H1 (cell line): ENCODE measurements around the gene ZNF101. TPM values are rescaled to one million over a fixed set of nuclear protein-coding genes. Genes with fewer than 3 reads are reported as not detected.

ENCODE experiments used
- CTCF ChIA-PET: fragments of 300-600 bp; sonication (Branson Sonifier 250); formaldehyde crosslinking; loops from one replicate; lab custom pipeline; 2021; ENCODE audit not compliant: partially characterized antibody; lab: Charles Lee
- POLR2A ChIA-PET: fragments of 300-600 bp; sonication (Branson Sonifier 250); formaldehyde crosslinking; loops from one replicate; lab custom pipeline; 2021; ENCODE audit warnings: inconsistent platforms; ENCODE audit not compliant: partially characterized antibody; lab: Charles Lee
- DNase-seq, 2 experiments: peaks; one replicate each; pipeline versions ENCODE4 v3.0.0 to v3.0.0-alpha.2; 2010 to 2022; ENCODE audit warnings: low spot score in 2 of 2, low read depth in 1 of 2, mixed read lengths in 1 of 2
- FAIRE-seq: peaks from 2 replicates; lab custom pipeline; 2011; peaks lifted over from hg19 to GRCh38; lab: Jason Lieb, UNC
- H2AFZ ChIP-seq: 2 replicates; pipeline ENCODE4 v1.8.1; 2012; ENCODE audit warnings: low read length, inconsistent platforms
- H2AK5ac ChIP-seq: 2 replicates; pipeline ENCODE4 v1.6.1; 2013; ENCODE audit warnings: low read depth, low read length
- H2BK120ac ChIP-seq: replicated peaks from 2 replicates; pipeline ENCODE3; 2013; ENCODE audit warnings: low read depth, low read length, inconsistent platforms
- H2BK12ac ChIP-seq: 2 replicates; pipeline ENCODE4 v1.6.1; 2013; ENCODE audit warnings: low read depth, low read length
- H2BK15ac ChIP-seq: 2 replicates; pipeline ENCODE4 v1.6.1; 2013; ENCODE audit warnings: low read length
- H2BK20ac ChIP-seq: 2 replicates; pipeline ENCODE4 v1.6.1; 2013; ENCODE audit warnings: low read length
- H2BK5ac ChIP-seq: 2 replicates; pipeline ENCODE4 v1.6.1; 2013; ENCODE audit warnings: low read depth, low read length
- H3K14ac ChIP-seq: 2 replicates; pipeline ENCODE4 v1.6.1; 2013; ENCODE audit warnings: inconsistent platforms; ENCODE audit not compliant: insufficient read length
- H3K18ac ChIP-seq: 2 replicates; pipeline ENCODE4 v1.6.1; 2013; ENCODE audit warnings: low read length; ENCODE audit errors: extremely low read depth
- H3K23ac ChIP-seq: 2 replicates; pipeline ENCODE4 v1.6.1; 2013; ENCODE audit warnings: inconsistent platforms; ENCODE audit not compliant: insufficient read length
- H3K23me2 ChIP-seq: 2 replicates; pipeline ENCODE4 v1.6.1; 2013; ENCODE audit warnings: low read depth, low read length
- H3K27ac ChIP-seq: 2 replicates; pipeline ENCODE4 v1.6.1; 2011; ENCODE audit warnings: low read depth, low read length, inconsistent platforms
- H3K27me3 ChIP-seq, 4 experiments: replicated peaks in 1 of 4; 1 replicate in 1 of 4; 2 replicates in 3 of 4; pipeline versions ENCODE4 v1.6.1 to v1.8.1; 2011 to 2013; ENCODE audit warnings: low read length in 3 of 4, mild to moderate bottlenecking in 3 of 4, inconsistent platforms in 2 of 4, mixed read lengths in 2 of 4, moderate library complexity in 1 of 4; ENCODE audit not compliant: control insufficient read depth in 3 of 4, insufficient read depth in 3 of 4; ENCODE audit errors: extremely low read depth in 1 of 4
- H3K36me3 ChIP-seq, 4 experiments: 2 replicates each; pipeline versions ENCODE4 v1.6.1 to v1.8.1; 2011 to 2013; ENCODE audit warnings: mild to moderate bottlenecking in 4 of 4, low read length in 3 of 4, moderate library complexity in 2 of 4, control low read depth in 1 of 4, inconsistent platforms in 1 of 4; ENCODE audit not compliant: insufficient read depth in 4 of 4, control insufficient read depth in 2 of 4
- H3K4ac ChIP-seq: replicated peaks from 2 replicates; pipeline ENCODE3; 2013; ENCODE audit warnings: low read length, low read depth, mixed read lengths, inconsistent platforms; ENCODE audit not compliant: insufficient read length
- H3K4me1 ChIP-seq, 4 experiments: replicated peaks in 1 of 4; 1 replicate in 1 of 4; 2 replicates in 3 of 4; pipeline versions ENCODE4 v1.6.1 to v1.8.1; 2011 to 2013; ENCODE audit warnings: low read length in 3 of 4, inconsistent platforms in 2 of 4, mixed read lengths in 1 of 4; ENCODE audit not compliant: insufficient read depth in 4 of 4, control insufficient read depth in 3 of 4
- H3K4me2 ChIP-seq, 2 experiments: 2 replicates each; pipeline versions ENCODE4 v1.6.1 to v1.8.1; 2011 to 2013; ENCODE audit warnings: low read depth in 2 of 2, low read length in 2 of 2, control low read depth in 1 of 2, inconsistent platforms in 1 of 2, mild to moderate bottlenecking in 1 of 2; ENCODE audit not compliant: insufficient read depth in 1 of 2
- H3K4me3 ChIP-seq, 4 experiments: fragments of 200-600, 300-600 bp in 1 of 4; sonication (generic), shearing (Covaris generic), sonication (Bioruptor Twin) in 1 of 4; 2 replicates each; pipeline versions ENCODE4 v1.5.1 to v1.8.1; 2011 to 2016; ENCODE audit warnings: low read length in 4 of 4, low read depth in 3 of 4, control low read depth in 2 of 4, inconsistent platforms in 2 of 4, mild to moderate bottlenecking in 2 of 4, mixed read lengths in 1 of 4, moderate library complexity in 1 of 4; ENCODE audit not compliant: insufficient read depth in 2 of 4; ENCODE audit errors: extremely low read depth in 1 of 4
- H3K56ac ChIP-seq: replicated peaks from 2 replicates; pipeline ENCODE3; 2013; ENCODE audit warnings: low read depth, mild to moderate bottlenecking, mixed read lengths, low read length, inconsistent platforms; ENCODE audit not compliant: insufficient read length
- H3K79me1 ChIP-seq: 2 replicates; pipeline ENCODE4 v1.6.1; 2013; ENCODE audit warnings: low read depth, low read length, control low read depth
- H3K79me2 ChIP-seq, 2 experiments: 2 replicates each; pipeline versions ENCODE4 v1.6.1 to v1.8.1; 2012 to 2013; ENCODE audit warnings: low read length in 2 of 2, mild to moderate bottlenecking in 2 of 2, inconsistent platforms in 1 of 2; ENCODE audit not compliant: insufficient read depth in 2 of 2, control insufficient read depth in 1 of 2
- H3K9ac ChIP-seq, 4 experiments: replicated peaks in 1 of 4; 1 replicate in 1 of 4; 2 replicates in 3 of 4; pipeline versions ENCODE4 v1.6.1 to v1.8.1; 2011 to 2013; ENCODE audit warnings: low read depth in 3 of 4, low read length in 3 of 4, control low read depth in 2 of 4, mild to moderate bottlenecking in 2 of 4, moderate library complexity in 2 of 4, inconsistent platforms in 1 of 4; ENCODE audit errors: extremely low read depth in 1 of 4
- H3K9me3 ChIP-seq, 2 experiments: 2 replicates each; pipeline versions ENCODE4 v1.6.1 to v1.8.1; 2012 to 2013; ENCODE audit warnings: mild to moderate bottlenecking in 2 of 2, moderate library complexity in 2 of 2, control low read depth in 1 of 2, inconsistent platforms in 1 of 2, low read depth in 1 of 2, low read length in 1 of 2, mixed read lengths in 1 of 2; ENCODE audit not compliant: insufficient read depth in 2 of 2
- H4K20me1 ChIP-seq, 2 experiments: replicated peaks in 1 of 2; 2 replicates each; pipeline versions ENCODE3 to v1.8.1; 2011 to 2013; ENCODE audit warnings: inconsistent platforms in 2 of 2, low read length in 2 of 2, mild to moderate bottlenecking in 1 of 2; ENCODE audit not compliant: insufficient read depth in 2 of 2, control insufficient read depth in 1 of 2
- H4K5ac ChIP-seq: 2 replicates; pipeline ENCODE4 v1.6.1; 2013; ENCODE audit warnings: low read length, low read depth, mixed read lengths, inconsistent platforms; ENCODE audit not compliant: insufficient read length
- H4K8ac ChIP-seq: 2 replicates; pipeline ENCODE4 v1.8.0; 2013; ENCODE audit warnings: mild to moderate bottlenecking, moderate library complexity, low read length, inconsistent platforms; ENCODE audit not compliant: insufficient read depth; ENCODE audit errors: extremely low read depth
- H4K91ac ChIP-seq: replicated peaks from 2 replicates; pipeline ENCODE3; 2013; ENCODE audit warnings: low read length, mixed read lengths, inconsistent platforms; ENCODE audit not compliant: insufficient read length
- BCL11A ChIP-seq, 2 experiments: IDR thresholded peaks; one replicate each; pipeline ENCODE4 v1.6.1; 2011; ENCODE audit warnings: low read depth in 2 of 2, low read length in 2 of 2, mild to moderate bottlenecking in 2 of 2
- BRCA1 ChIP-seq: IDR thresholded peaks from 2 replicates; pipeline ENCODE4 v1.6.1; 2012; ENCODE audit warnings: low read depth, low read length, improper control_type of control experiment
- CBX8 ChIP-seq: fragments of 300-800, 300-1000 bp; sonication (generic); IDR thresholded peaks from 2 replicates; pipeline ENCODE4 v1.7.1; 2016; ENCODE audit warnings: low read depth, low read length, borderline replicate concordance
- E2F6 ChIP-seq: IDR thresholded peaks from 2 replicates; pipeline ENCODE4 v1.6.1; 2012; ENCODE audit warnings: inconsistent platforms
- GABPA ChIP-seq: IDR thresholded peaks from 2 replicates; pipeline ENCODE4 v1.6.1; 2011; ENCODE audit warnings: mild to moderate bottlenecking, low read length, moderate library complexity, borderline replicate concordance; ENCODE audit not compliant: insufficient read depth
- HDAC6 ChIP-seq: IDR thresholded peaks from one replicate; pipeline ENCODE4 v1.7.1; 2012; ENCODE audit warnings: low read depth, mild to moderate bottlenecking, inconsistent platforms, low read length, moderate library complexity
- POLR2A ChIP-seq, 2 experiments: IDR thresholded peaks; 1 replicate in 1 of 2; 2 replicates in 1 of 2; pipeline ENCODE4 v1.6.1; 2011; ENCODE audit warnings: low read depth in 2 of 2, low read length in 2 of 2, mild to moderate bottlenecking in 2 of 2; ENCODE audit errors: control extremely low read depth in 1 of 2
- RFX5 ChIP-seq: IDR thresholded peaks from 2 replicates; pipeline ENCODE4 v1.6.1; 2011; ENCODE audit warnings: low read depth, low read length, improper control_type of control experiment, borderline replicate concordance
- SUZ12 ChIP-seq: fragments of 200-600 bp; sonication (generic); IDR thresholded peaks from 2 replicates; pipeline ENCODE4 v1.6.1; 2012; ENCODE audit warnings: mild to moderate bottlenecking, inconsistent platforms, low read length, moderate library complexity, mixed read lengths
- WGBS, 2 experiments: shearing (Covaris generic) in 1 of 2; methylation state at CpG; one replicate each; pipeline versions ENCODE4 v1.1.6 to v1.1.7; 2013 to 2015; ENCODE audit warnings: low lambda C conversion rate in 2 of 2, mixed read lengths in 2 of 2, inconsistent platforms in 1 of 2, low coverage in 1 of 2, missing lambda C conversion rate in 1 of 2; ENCODE audit not compliant: insufficient replicate concordance in 2 of 2, insufficient coverage in 1 of 2, insufficient read length in 1 of 2; ENCODE audit errors: extremely low coverage in 1 of 2, missing lambda C conversion rate in 1 of 2; 5-methylcytosine and 5-hydroxymethylcytosine counted together
- polyA plus RNA-seq, 7 experiments: library from polyadenylated mRNA; depleted of rRNA in 3 of 7; stranded (reverse) in 5 of 7; unstranded in 2 of 7; fragments of >200 nt in 5 of 7; fragments of 200-250 nt in 2 of 7; gene quantifications; 1 replicate in 5 of 7; 2 replicates in 1 of 7; 4 replicates in 1 of 7; pipeline versions ENCODE4 v1.2.1 to v1.2.3, GENCODE V29; 2011 to 2013; ENCODE audit warnings: missing spikeins in 2 of 7, mixed read lengths in 2 of 7
- total RNA-seq: library from RNA; stranded (reverse); fragmentation: NEBNext Ultra II Directional; extraction: Animal tissue kit (Norgen Biotek cat#: 25700); gene quantifications from 2 replicates; pipeline ENCODE4 v1.2.1, GENCODE V29; 2021
- TF ChIP-seq, protein P1 (sequence below), 3 experiments: IDR thresholded peaks; 1 replicate in 2 of 3; 2 replicates in 1 of 3; pipeline versions ENCODE4 v1.5.1 to v1.6.1; 2011; ENCODE audit warnings: low read length in 3 of 3, mild to moderate bottlenecking in 3 of 3, inconsistent platforms in 2 of 3, low read depth in 1 of 3, moderate library complexity in 1 of 3; ENCODE audit not compliant: insufficient read depth in 1 of 3; ENCODE audit errors: control extremely low read depth in 1 of 3

Gene ZNF101
- total and polyA plus RNA-seq, 2 of the 8 experiments (the other 6 are each of a cell fraction or from before 2014, with no cell fraction given) = 13.0 to 50.9 TPM

DNA sequence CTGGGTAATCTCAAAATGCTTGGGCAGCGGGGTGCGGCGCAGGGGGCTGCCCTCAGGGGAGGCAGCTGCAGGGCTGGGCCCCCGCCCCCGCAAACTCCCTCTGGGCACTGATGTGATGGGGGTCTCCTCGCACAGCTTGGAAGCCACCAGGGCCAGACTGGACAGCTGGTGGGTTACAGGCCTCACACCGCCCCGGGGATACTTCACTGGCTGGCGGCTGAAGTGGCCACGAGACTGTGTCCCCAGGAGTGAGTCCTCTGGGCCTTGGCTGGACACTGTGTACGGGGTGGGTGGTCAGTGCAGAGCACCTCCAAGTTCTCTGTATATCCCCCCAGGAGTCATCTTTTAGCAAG lies 38.6 kb upstream of the ZNF101 start:
- H3K4me3 ChIP-seq = no peak overlapping the region
- no peak overlapping the region for H3K56ac ChIP-seq
- H3K4me2 ChIP-seq = no peak overlapping the region
- H2BK20ac ChIP-seq = no peak overlapping the region
- H4K8ac ChIP-seq = no peak overlapping the region; the same call in 1 of the 2 replicates
- FAIRE-seq (no peak), DNase-seq (no peak)
- H3K18ac ChIP-seq = no peak overlapping the region
- H2BK120ac ChIP-seq = no peak overlapping the region
- H2BK5ac ChIP-seq = no peak overlapping the region
- H2AK5ac ChIP-seq = no peak overlapping the region
- 96% methylated on average over 11 of the region's 11 CpGs; no CpG with 5 or more reads in 1 of the 2 experiments for WGBS, 2 experiments
- H3K27me3 ChIP-seq = no peaks in the 10 kb centered on the region
- no peaks in the 10 kb centered on the region for H3K9me3 ChIP-seq
- no peak overlapping the region for H3K4ac ChIP-seq
- H2AFZ ChIP-seq = no peak overlapping the region
- H3K36me3 ChIP-seq = peaks cover 7 to 13% (median 11%) of the 10 kb centered on the region in 4 experiments
- no peak overlapping the region for H3K9ac ChIP-seq
- peaks cover 0 to 11% (median 8%) of the 10 kb centered on the region in 4 experiments; a peak in 5 of 7 replicates for H3K4me1 ChIP-seq
- no peak overlapping the region for H3K14ac ChIP-seq
- POLR2A ChIA-PET = interaction anchor here (4.2 kb wide), 1 partner anchor 11 kb away, joined by 46 read pairs; the partner anchor contains the start of gene PBX4
- H4K20me1 ChIP-seq = peaks cover 0 to 2% of the 10 kb centered on the region in 2 experiments
- H2BK12ac ChIP-seq = no peak overlapping the region
- no peak overlapping the region for H4K91ac ChIP-seq
- H3K79me1 ChIP-seq = peaks cover 10% of the 10 kb centered on the region
- CTCF ChIA-PET = interaction anchor here (0.6 kb wide), 1 partner anchor 246 kb away, joined by 4 read pairs; no protein-coding TSS in a partner anchor
- TF ChIP-seq, protein P1, sequence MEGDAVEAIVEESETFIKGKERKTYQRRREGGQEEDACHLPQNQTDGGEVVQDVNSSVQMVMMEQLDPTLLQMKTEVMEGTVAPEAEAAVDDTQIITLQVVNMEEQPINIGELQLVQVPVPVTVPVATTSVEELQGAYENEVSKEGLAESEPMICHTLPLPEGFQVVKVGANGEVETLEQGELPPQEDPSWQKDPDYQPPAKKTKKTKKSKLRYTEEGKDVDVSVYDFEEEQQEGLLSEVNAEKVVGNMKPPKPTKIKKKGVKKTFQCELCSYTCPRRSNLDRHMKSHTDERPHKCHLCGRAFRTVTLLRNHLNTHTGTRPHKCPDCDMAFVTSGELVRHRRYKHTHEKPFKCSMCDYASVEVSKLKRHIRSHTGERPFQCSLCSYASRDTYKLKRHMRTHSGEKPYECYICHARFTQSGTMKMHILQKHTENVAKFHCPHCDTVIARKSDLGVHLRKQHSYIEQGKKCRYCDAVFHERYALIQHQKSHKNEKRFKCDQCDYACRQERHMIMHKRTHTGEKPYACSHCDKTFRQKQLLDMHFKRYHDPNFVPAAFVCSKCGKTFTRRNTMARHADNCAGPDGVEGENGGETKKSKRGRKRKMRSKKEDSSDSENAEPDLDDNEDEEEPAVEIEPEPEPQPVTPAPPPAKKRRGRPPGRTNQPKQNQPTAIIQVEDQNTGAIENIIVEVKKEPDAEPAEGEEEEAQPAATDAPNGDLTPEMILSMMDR (IDR thresholded peaks at IDR 0.05; ENCODE audit: control extremely low read depth in 1 of 3, insufficient read depth in 1 of 3, low read depth in 1 of 3, low read length in 3 of 3) = no peak
- TF ChIP-seq SUZ12 (no peak), GABPA (no peak), E2F6 (no peak), BRCA1 (no peak), BCL11A (IDR thresholded peaks at IDR 0.05; ENCODE audit: low read depth in 2 of 2, low read length in 2 of 2) (no peak), RFX5 (no peak), HDAC6 (no peak), CBX8 (no peak), POLR2A (IDR thresholded peaks at IDR 0.05; ENCODE audit: control extremely low read depth in 1 of 2, low read depth in 2 of 2, low read length in 2 of 2) (no peak)
- no peak overlapping the region for H2BK15ac ChIP-seq
- H3K23me2 ChIP-seq = peaks cover 10% of the 10 kb centered on the region
- no peak overlapping the region for H4K5ac ChIP-seq
- peaks cover 0 to 17% of the 10 kb centered on the region in 2 experiments; a peak in 3 of 4 replicates for H3K79me2 ChIP-seq
- no peak overlapping the region for H3K23ac ChIP-seq
- H3K27ac ChIP-seq = no peak overlapping the region
